Measurements from ENCODE around the gene C9orf153. TPM values are rescaled to one million over a fixed set of nuclear protein-coding genes. Genes with fewer than 3 reads are reported as not detected.

Gene C9orf153
- total and polyA plus RNA-seq, 11 donors, result 0.14 to 0.72 (median 0.42) TPM; not detected in 4

GRCh38 chr9:86181379-86182315 is 77.8 kb downstream of the C9orf153 start:
- TF ChIP-seq CTCF (IDR thresholded peaks at IDR 0.05) (no peak), POLR2A (IDR thresholded peaks at IDR 0.05) (no peak)
- Histone ChIP-seq H3K27ac (no peak overlapping the region), H3K9me3 (no peaks in the 10 kb centered on the region), H3K27me3 (no peaks in the 10 kb centered on the region), H3K4me3 (no peak overlapping the region), H3K4me1 (peaks cover 0 to 4% (median 0%) of the 10 kb centered on the region in 12 donors), H3K36me3 (no peaks in the 10 kb centered on the region)
- DNase-seq (no peak), ATAC-seq (no peak)
- intact Hi-C loops (cut with DNase I), result no loop called here
- WGBS, 4 donors, result 72 to 82% (median 80%) methylated on average over 3 of the region's 3 CpGs

GRCh38 chr9:86178503-86178902 is 81.0 kb downstream of the C9orf153 start:
- no peak overlapping the region for H3K27ac ChIP-seq
- H3K36me3 ChIP-seq, result no peaks in the 10 kb centered on the region
- peaks cover 0 to 4% (median 0%) of the 10 kb centered on the region in 12 donors for H3K4me1 ChIP-seq
- DNase-seq (no peak), ATAC-seq (no peak)
- H3K4me3 ChIP-seq, result no peak overlapping the region
- intact Hi-C loops (cut with DNase I), result no loop called here
- H3K9me3 ChIP-seq, result no peaks in the 10 kb centered on the region
- no peak for TF ChIP-seq CTCF (IDR thresholded peaks at IDR 0.05)
- TF ChIP-seq POLR2A (IDR thresholded peaks at IDR 0.05), result no peak
- H3K27me3 ChIP-seq, result no peaks in the 10 kb centered on the region
- WGBS, 4 donors, result 89 to 98% (median 92%) methylated on average over 5 of the region's 5 CpGs

DNA sequence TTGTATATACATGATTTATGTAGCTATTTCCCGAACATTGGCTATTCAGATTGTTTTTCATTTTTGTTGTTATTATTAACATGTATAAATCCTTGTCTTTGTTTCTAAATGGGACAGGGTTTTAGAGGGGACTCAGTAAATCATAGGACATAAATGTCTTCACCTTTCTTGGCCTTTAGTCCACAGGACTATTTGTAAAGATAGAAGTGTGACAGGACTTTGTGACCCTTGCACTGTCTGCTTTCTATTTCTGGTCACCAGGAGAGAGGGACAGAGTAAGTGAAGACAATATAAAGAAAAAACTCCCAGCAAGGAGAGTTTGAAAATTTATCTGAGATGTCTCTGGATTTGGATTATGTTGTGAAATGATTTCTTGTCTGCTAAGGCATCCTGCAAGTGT is 81.5 kb downstream of the C9orf153 start:
- intact Hi-C loops (cut with DNase I), result no loop called here
- no peak for DNase-seq
- H3K27ac ChIP-seq, result no peak overlapping the region
- peaks cover 0 to 4% (median 0%) of the 10 kb centered on the region in 12 donors for H3K4me1 ChIP-seq
- no peaks in the 10 kb centered on the region for H3K27me3 ChIP-seq
- no peak for ATAC-seq
- H3K36me3 ChIP-seq, result no peaks in the 10 kb centered on the region
- H3K4me3 ChIP-seq, result no peak overlapping the region
- 77 to 93% (median 90%) methylated on average over 1 of the region's 1 CpG for WGBS, 4 donors
- H3K9me3 ChIP-seq, result no peaks in the 10 kb centered on the region
- no peak for TF ChIP-seq POLR2A (IDR thresholded peaks at IDR 0.05)
- no peak for TF ChIP-seq CTCF (IDR thresholded peaks at IDR 0.05)

DNA sequence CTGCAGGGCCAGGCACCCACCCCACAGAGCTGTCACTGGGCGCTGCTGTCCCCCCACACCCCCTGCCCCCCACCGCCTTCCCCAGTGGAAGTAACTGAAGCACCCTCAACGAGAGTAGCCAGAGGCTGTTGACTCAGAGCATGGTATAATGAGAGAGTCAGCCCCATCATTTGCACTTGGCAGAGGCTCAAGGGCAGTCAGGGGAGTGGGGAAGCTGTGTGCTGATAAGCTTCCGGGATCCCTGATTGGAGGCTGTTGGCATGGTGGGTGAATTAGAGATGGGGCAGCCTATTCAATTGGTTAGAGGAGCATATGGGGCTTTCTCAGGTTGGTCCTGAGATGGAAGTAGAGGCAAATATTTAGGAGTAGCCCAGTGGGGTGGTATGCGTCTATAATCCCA is 83.0 kb downstream of the C9orf153 start:
- Histone ChIP-seq H3K4me3 (no peak overlapping the region), H3K9me3 (no peaks in the 10 kb centered on the region), H3K27me3 (no peaks in the 10 kb centered on the region), H3K36me3 (no peaks in the 10 kb centered on the region), H3K4me1 (peaks cover 0 to 4% (median 0%) of the 10 kb centered on the region in 12 donors), H3K27ac (no peak overlapping the region)
- TF ChIP-seq CTCF (IDR thresholded peaks at IDR 0.05), result no peak
- no peak for TF ChIP-seq POLR2A (IDR thresholded peaks at IDR 0.05)
- DNase-seq, result no peak
- intact Hi-C loops (cut with DNase I), result no loop called here
- no peak for ATAC-seq
- WGBS, 4 donors, result 65 to 69% (median 66%) methylated on average over 3 to 5 of the region's 5 CpGs

All from heart left ventricle (tissue), 16 donors.